ENCODE results near the gene XRN1. TPM values are rescaled to one million over a fixed set of nuclear protein-coding genes. Genes with fewer than 3 reads are reported as not detected.
"Not testable (repeated sequence)": the region's sequence is repeated elsewhere in the genome, so short reads cannot be mapped to it uniquely, and the experiment has no call there.

Gene XRN1
- total and polyA plus RNA-seq, 4 experiments from 2014 or later, result 44.5 to 104 (median 82.4) TPM

DNA sequence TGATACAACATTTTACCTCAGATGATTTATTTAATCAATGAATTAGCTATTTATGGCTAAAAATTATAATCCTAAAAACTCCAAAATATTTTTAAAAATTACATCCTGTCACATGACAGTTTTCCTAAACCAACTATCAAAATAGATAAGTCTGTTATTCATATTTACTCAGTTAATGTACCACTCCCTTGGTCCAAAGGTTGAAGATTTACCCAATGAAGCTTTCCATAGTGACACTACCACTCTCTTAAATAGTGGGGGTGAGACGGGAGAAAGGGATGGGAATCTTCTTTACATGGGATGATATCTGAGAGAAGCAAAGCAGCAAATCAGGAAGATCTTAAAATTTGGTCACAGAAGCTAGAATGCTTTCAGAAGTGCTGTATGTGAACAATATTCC lies 30.5 kb downstream of the XRN1 start:
- no peak for DNase-seq
- Mint-ChIP-seq H3K9me3 (no peaks in the 10 kb centered on the region), H3K36me3 (peaks cover 37 to 59% of the 10 kb centered on the region in 2 donors), H3K4me3 (no peak overlapping the region), H3K27ac (no peak overlapping the region), H3K4me1 (peaks cover 0 to 2% (median 0%) of the 10 kb centered on the region in 4 donors), H3K27me3 (no peaks in the 10 kb centered on the region)
- Histone ChIP-seq H3K27ac (ENCODE audit: low read depth, low read length) (no peak overlapping the region), H3K9me3 (ENCODE audit: control insufficient read depth in 1 of 2, low read length in 2 of 2) (no peaks in the 10 kb centered on the region), H3K36me3 (ENCODE audit: insufficient read depth, low read length) (peaks cover 43% of the 10 kb centered on the region), H3K27me3 (ENCODE audit: insufficient read depth, low read length) (no peaks in the 10 kb centered on the region), H3K4me1 (ENCODE audit: insufficient read depth, low read length) (no peaks in the 10 kb centered on the region), H3K4me3 (ENCODE audit: low read length in 2 of 2) (no peak overlapping the region)
- ChIA-PET POLR2A (ENCODE audit: partially characterized antibody) (no interaction called here), CTCF (ENCODE audit: partially characterized antibody) (interaction anchor here (0.8 kb wide), 1 partner anchor 13 kb away, joined by 3 read pairs; no protein-coding TSS in a partner anchor)
- intact Hi-C loops (cut with micrococcal nuclease), result no loop called here

DNA sequence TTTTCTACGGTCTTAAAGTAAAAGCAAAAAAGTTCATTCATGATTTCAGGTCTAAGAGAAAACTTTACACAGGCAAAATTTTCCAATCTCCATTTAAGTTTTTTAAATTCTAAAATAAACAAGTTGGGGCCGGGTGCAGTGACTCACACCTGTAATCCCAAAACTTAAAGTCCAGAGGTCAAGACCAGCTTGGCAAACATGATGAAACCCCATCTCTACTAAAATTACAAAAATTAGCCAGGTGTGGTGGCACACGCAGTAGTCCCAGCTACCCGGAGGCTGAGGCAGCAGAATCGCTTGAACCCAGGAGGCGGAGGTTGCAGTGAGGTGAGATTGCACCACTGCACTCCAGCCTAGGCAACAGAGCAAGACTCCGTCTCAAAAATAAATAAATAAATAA lies 47.3 kb downstream of the XRN1 start:
- H3K9me3 Mint-ChIP-seq; H3K27ac Mint-ChIP-seq; H3K4me1 Mint-ChIP-seq; H3K27me3 ChIP-seq (ENCODE audit: insufficient read depth, low read length); DNase-seq; H3K27me3 Mint-ChIP-seq; H3K4me3 Mint-ChIP-seq; H3K9me3 ChIP-seq (ENCODE audit: control insufficient read depth in 1 of 2, low read length in 2 of 2); H3K27ac ChIP-seq (ENCODE audit: low read depth, low read length); POLR2A ChIA-PET (ENCODE audit: partially characterized antibody); intact Hi-C loops (cut with micrococcal nuclease); H3K4me3 ChIP-seq (ENCODE audit: low read length in 2 of 2); H3K4me1 ChIP-seq (ENCODE audit: insufficient read depth, low read length): not testable (repeated sequence)
- CTCF ChIA-PET (ENCODE audit: partially characterized antibody), result interaction anchor here (0.5 kb wide), 1 partner anchor 109 kb away, joined by 3 read pairs; no protein-coding TSS in a partner anchor
- peaks cover 67 to 70% of the 10 kb centered on the region in 2 donors for H3K36me3 Mint-ChIP-seq
- peaks cover 41% of the 10 kb centered on the region for H3K36me3 ChIP-seq (ENCODE audit: insufficient read depth, low read length)

DNA sequence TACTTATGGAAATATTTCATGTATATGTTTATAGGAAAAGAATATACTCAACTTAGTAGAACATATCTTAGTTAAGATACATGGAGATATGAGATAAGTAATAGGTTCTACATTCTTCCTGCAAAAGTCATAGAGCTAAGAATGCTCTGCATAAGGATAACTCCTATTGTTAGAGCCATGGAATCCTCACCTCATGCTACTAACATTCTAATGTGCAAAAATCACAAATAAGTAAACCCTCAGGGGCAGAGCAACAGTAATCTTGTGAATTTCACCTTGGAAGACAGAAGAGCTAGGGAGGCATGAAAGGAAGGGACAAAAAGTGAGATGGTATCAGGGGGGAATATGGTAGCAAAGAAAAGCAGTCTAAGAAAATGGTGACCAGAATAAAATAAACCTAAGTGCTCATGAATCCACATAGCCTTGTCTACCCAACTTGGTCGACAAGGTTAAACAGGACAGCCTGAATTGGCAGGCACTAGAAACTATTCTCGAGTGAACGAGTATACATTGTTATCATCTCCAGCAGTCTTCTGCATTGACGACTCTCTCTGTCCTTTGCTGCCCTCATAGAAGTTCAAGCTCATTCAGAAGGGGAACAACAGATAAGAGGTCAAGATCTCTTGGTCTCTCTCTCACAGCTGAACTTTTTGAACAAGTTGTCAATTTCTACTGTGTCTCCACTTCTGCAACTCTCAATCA lies 52.8 kb downstream of the XRN1 start:
- intact Hi-C loops (cut with micrococcal nuclease), result no loop called here
- Histone ChIP-seq H3K9me3 (ENCODE audit: control insufficient read depth in 1 of 2, low read length in 2 of 2) (no peaks in the 10 kb centered on the region), H3K27me3 (ENCODE audit: insufficient read depth, low read length) (no peaks in the 10 kb centered on the region), H3K4me3 (ENCODE audit: low read length in 2 of 2) (no peak overlapping the region), H3K27ac (ENCODE audit: low read depth, low read length) (no peak overlapping the region), H3K4me1 (ENCODE audit: insufficient read depth, low read length) (no peaks in the 10 kb centered on the region), H3K36me3 (ENCODE audit: insufficient read depth, low read length) (peaks cover 50% of the 10 kb centered on the region)
- H3K4me3 Mint-ChIP-seq, result no peak overlapping the region
- POLR2A ChIA-PET (ENCODE audit: partially characterized antibody), result no interaction called here
- H3K36me3 Mint-ChIP-seq, result peaks cover 39 to 45% of the 10 kb centered on the region in 2 donors
- peaks cover 0 to 3% (median 0%) of the 10 kb centered on the region in 4 donors for H3K4me1 Mint-ChIP-seq
- H3K27me3 Mint-ChIP-seq, result no peaks in the 10 kb centered on the region
- CTCF ChIA-PET (ENCODE audit: partially characterized antibody), result no interaction called here
- DNase-seq, result no peak
- no peak overlapping the region for H3K27ac Mint-ChIP-seq
- H3K9me3 Mint-ChIP-seq, result peaks cover 0 to 2% (median 0%) of the 10 kb centered on the region in 8 donors

DNA sequence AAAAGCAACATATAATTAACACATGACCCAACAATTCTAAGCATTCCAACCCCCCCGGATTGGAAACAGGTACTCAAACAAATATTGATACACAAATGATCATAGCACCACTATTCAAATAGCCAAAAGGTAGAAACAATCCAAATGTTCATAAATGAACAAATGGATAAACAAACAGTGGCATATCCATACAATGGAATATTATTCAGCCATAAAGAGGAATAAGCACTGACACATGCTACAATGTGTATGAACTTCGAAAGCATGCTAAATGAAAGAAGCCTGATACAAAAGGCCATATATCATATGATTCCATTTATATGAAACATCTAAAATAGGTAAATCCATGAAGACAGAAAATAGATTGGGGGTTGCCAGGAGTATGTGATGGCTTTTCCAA lies 62.8 kb downstream of the XRN1 start:
- CTCF ChIA-PET (ENCODE audit: partially characterized antibody), result no interaction called here

DNA sequence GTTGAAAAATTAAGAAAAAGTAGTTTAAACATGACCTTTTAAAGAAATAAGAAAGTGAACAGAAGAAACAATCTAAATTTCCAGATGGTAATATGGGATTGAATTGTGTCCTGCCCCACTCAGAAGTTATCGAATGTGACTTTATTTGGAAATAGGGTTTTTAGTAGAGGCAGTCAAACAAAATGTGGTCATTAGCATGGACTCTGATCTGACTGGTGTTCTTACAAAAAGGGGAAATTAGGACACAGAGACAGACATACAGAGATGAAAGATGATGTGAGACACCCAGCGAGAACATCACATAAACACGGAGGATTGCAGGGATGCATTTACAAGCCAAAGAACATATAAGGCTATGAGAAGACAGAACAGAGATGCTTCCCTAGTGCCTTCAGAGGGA lies 73.2 kb downstream of the XRN1 start:
- Mint-ChIP-seq H3K36me3 (peaks cover 38 to 79% of the 10 kb centered on the region in 2 donors), H3K4me1 (peaks cover 0 to 5% (median 2%) of the 10 kb centered on the region in 4 donors), H3K27me3 (no peaks in the 10 kb centered on the region), H3K27ac (peak overlapping the region in 3 of 7 donors; percentile 22 to 67 (median 31)), H3K4me3 (no peak overlapping the region), H3K9me3 (no peaks in the 10 kb centered on the region)
- Histone ChIP-seq H3K4me1 (ENCODE audit: insufficient read depth, low read length) (no peaks in the 10 kb centered on the region), H3K36me3 (ENCODE audit: insufficient read depth, low read length) (peaks cover 25% of the 10 kb centered on the region), H3K4me3 (ENCODE audit: low read length in 2 of 2) (no peak overlapping the region), H3K27me3 (ENCODE audit: insufficient read depth, low read length) (no peaks in the 10 kb centered on the region), H3K9me3 (ENCODE audit: control insufficient read depth in 1 of 2, low read length in 2 of 2) (no peaks in the 10 kb centered on the region), H3K27ac (ENCODE audit: low read depth, low read length) (no peak overlapping the region)
- CTCF ChIA-PET (ENCODE audit: partially characterized antibody), result no interaction called here
- intact Hi-C loops (cut with micrococcal nuclease), result no loop called here
- DNase-seq, result no peak
- POLR2A ChIA-PET (ENCODE audit: partially characterized antibody), result no interaction called here

More for the DNA sequence above, 62.8 kb downstream of the XRN1 start:
- DNase-seq, result no peak
- no peak overlapping the region for H3K4me3 Mint-ChIP-seq
- H3K27ac Mint-ChIP-seq, result no peak overlapping the region
- Histone ChIP-seq H3K4me1 (ENCODE audit: insufficient read depth, low read length) (no peaks in the 10 kb centered on the region), H3K4me3 (ENCODE audit: low read length in 2 of 2) (no peak overlapping the region), H3K9me3 (ENCODE audit: control insufficient read depth in 1 of 2, low read length in 2 of 2) (no peaks in the 10 kb centered on the region), H3K27me3 (ENCODE audit: insufficient read depth, low read length) (no peaks in the 10 kb centered on the region), H3K27ac (ENCODE audit: low read depth, low read length) (no peak overlapping the region), H3K36me3 (ENCODE audit: insufficient read depth, low read length) (peaks cover 51% of the 10 kb centered on the region)
- intact Hi-C loops (cut with micrococcal nuclease), result no loop called here
- POLR2A ChIA-PET (ENCODE audit: partially characterized antibody), result no interaction called here
- no peaks in the 10 kb centered on the region for H3K27me3 Mint-ChIP-seq
- H3K4me1 Mint-ChIP-seq, result peaks cover 0 to 4% (median 2%) of the 10 kb centered on the region in 4 donors
- peaks cover 0 to 3% (median 1%) of the 10 kb centered on the region in 8 donors for H3K9me3 Mint-ChIP-seq
- peaks cover 76 to 77% of the 10 kb centered on the region in 2 donors for H3K36me3 Mint-ChIP-seq

DNA sequence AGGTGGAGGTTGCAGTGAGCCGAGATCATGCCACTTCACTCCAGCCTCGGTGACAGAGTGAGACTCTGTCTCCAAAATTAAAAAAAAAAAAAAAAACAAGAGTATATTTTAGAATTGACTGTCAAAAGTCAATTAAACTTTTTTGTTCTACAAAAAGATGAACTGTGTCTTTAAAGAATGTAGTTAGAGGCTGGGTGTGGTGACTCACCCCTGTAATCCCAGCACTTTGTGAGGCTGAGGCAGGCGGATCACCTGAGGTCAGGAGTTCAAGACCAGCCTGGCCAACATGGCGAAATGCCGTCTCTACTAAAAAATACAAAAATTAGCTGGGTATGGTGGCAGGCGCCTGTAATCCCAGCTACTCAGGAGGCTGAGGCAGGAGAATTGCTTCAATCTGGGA lies 78.3 kb downstream of the XRN1 start:
- H3K36me3 ChIP-seq (ENCODE audit: insufficient read depth, low read length), result peaks cover 15% of the 10 kb centered on the region
- H3K4me3 Mint-ChIP-seq; CTCF ChIA-PET (ENCODE audit: partially characterized antibody); H3K27ac ChIP-seq (ENCODE audit: low read depth, low read length); DNase-seq; H3K9me3 Mint-ChIP-seq; H3K9me3 ChIP-seq (ENCODE audit: control insufficient read depth in 1 of 2, low read length in 2 of 2); H3K27me3 Mint-ChIP-seq; H3K27ac Mint-ChIP-seq; H3K4me1 ChIP-seq (ENCODE audit: insufficient read depth, low read length); intact Hi-C loops (cut with micrococcal nuclease); H3K4me1 Mint-ChIP-seq; POLR2A ChIA-PET (ENCODE audit: partially characterized antibody); H3K27me3 ChIP-seq (ENCODE audit: insufficient read depth, low read length); H3K4me3 ChIP-seq (ENCODE audit: low read length in 2 of 2): not testable (repeated sequence)
- peaks cover 28 to 61% of the 10 kb centered on the region in 2 donors for H3K36me3 Mint-ChIP-seq

DNA sequence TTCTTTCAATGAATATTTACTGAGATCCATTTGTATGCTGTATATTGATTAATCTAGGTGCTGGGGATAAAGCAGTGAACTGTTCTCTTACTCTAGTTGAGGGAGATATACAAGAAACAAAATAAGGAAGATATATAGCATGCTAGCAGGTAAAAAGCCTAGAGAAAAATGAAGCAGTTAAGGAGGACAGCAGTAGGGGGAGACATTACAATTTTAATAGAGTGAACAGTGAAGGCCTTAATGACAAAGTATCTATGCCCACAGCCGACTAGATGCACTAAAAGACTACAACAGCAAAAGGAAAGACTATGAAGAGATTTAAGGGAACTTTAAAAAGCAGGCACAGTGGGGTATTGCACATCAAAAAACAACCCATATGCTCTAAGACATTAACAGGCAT lies 81.4 kb downstream of the XRN1 start:
- POLR2A ChIA-PET (ENCODE audit: partially characterized antibody), result no interaction called here
- intact Hi-C loops (cut with micrococcal nuclease), result no loop called here
- H3K4me3 ChIP-seq (ENCODE audit: low read length in 2 of 2), result no peak overlapping the region
- peaks cover 29% of the 10 kb centered on the region for H3K36me3 ChIP-seq (ENCODE audit: insufficient read depth, low read length)
- H3K4me3 Mint-ChIP-seq, result no peak overlapping the region
- H3K27me3 Mint-ChIP-seq, result no peaks in the 10 kb centered on the region
- H3K9me3 ChIP-seq (ENCODE audit: control insufficient read depth in 1 of 2, low read length in 2 of 2), result no peaks in the 10 kb centered on the region
- no peak overlapping the region for H3K27ac ChIP-seq (ENCODE audit: low read depth, low read length)
- no peaks in the 10 kb centered on the region for H3K9me3 Mint-ChIP-seq
- peaks cover 0 to 5% (median under 1%) of the 10 kb centered on the region in 4 donors for H3K4me1 Mint-ChIP-seq
- H3K27me3 ChIP-seq (ENCODE audit: insufficient read depth, low read length), result no peaks in the 10 kb centered on the region
- CTCF ChIA-PET (ENCODE audit: partially characterized antibody), result no interaction called here
- H3K4me1 ChIP-seq (ENCODE audit: insufficient read depth, low read length), result no peaks in the 10 kb centered on the region
- peak overlapping the region in 6 of 7 donors; percentile 0 to 75 (median 24) for H3K27ac Mint-ChIP-seq
- peaks cover 33 to 50% of the 10 kb centered on the region in 2 donors for H3K36me3 Mint-ChIP-seq
- DNase-seq, result no peak
